Progenitor cell of endocrine pancreas (in vitro differentiated cells): ENCODE data around the gene DHX35. TPM values are rescaled to one million over a fixed set of nuclear protein-coding genes. Genes with fewer than 3 reads are reported as not detected.

ENCODE experiments used
- DNase-seq: peaks from one replicate; pipeline ENCODE4 v3.0.0; 2021; ENCODE audit warnings: low spot score; ENCODE audit not compliant: unreplicated experiment
- H3K27ac Mint-ChIP-seq: 2 replicates; pipeline ENCODE4 v1.8.0; 2021; ENCODE audit warnings: mild to moderate bottlenecking, moderate library complexity, mixed read lengths
- H3K27me3 Mint-ChIP-seq: 2 replicates; pipeline ENCODE4 v1.8.0; 2021; ENCODE audit warnings: mixed read lengths
- H3K36me3 Mint-ChIP-seq: 2 replicates; pipeline ENCODE4 v1.8.0; 2022; ENCODE audit warnings: mixed read lengths; ENCODE audit not compliant: insufficient read depth
- H3K4me1 Mint-ChIP-seq: 2 replicates; pipeline ENCODE4 v1.8.0; 2021; ENCODE audit warnings: low read depth, mixed read lengths
- H3K4me3 Mint-ChIP-seq: 2 replicates; pipeline ENCODE4 v1.8.0; 2021; ENCODE audit warnings: low read depth, mild to moderate bottlenecking, moderate library complexity, mixed read lengths
- H3K9me3 Mint-ChIP-seq: 2 replicates; pipeline ENCODE4 v1.8.0; 2021; ENCODE audit warnings: low read depth, mixed read lengths
- CTCF ChIP-seq: fragments of 200-600 bp; sonication (generic); IDR thresholded peaks from one replicate; pipeline ENCODE4 v1.5.0; 2021; ENCODE audit warnings: antibody characterized with exemption, mild to moderate bottlenecking; ENCODE audit not compliant: unreplicated experiment
- total RNA-seq: library from RNA; stranded (reverse); gene quantifications from 2 replicates; pipeline ENCODE4 v1.2.1, GENCODE V29; 2021

Gene DHX35
- total RNA-seq, 1 donor from 2014 or later = 14.4 TPM

GRCh38 chr20:39038495-39038894 lies 76.4 kb downstream of the DHX35 start:
- Mint-ChIP-seq H3K9me3 (no peaks in the 10 kb centered on the region), H3K27ac (no peak overlapping the region), H3K4me3 (no peak overlapping the region), H3K4me1 (no peaks in the 10 kb centered on the region), H3K36me3 (peaks cover 19% of the 10 kb centered on the region), H3K27me3 (no peaks in the 10 kb centered on the region)
- no peak for TF ChIP-seq CTCF
- DNase-seq = no peak

- Mint-ChIP-seq H3K4me3 (no peak overlapping the region), H3K27me3 (no peaks in the 10 kb centered on the region), H3K9me3 (no peaks in the 10 kb centered on the region), H3K27ac (no peak overlapping the region), H3K36me3 (peaks cover 20% of the 10 kb centered on the region), H3K4me1 (no peaks in the 10 kb centered on the region)
- TF ChIP-seq CTCF = no peak
- DNase-seq = no peak
Measured at GRCh38 chr20:39039261-39039660, 77.1 kb downstream of the DHX35 start.

DNA sequence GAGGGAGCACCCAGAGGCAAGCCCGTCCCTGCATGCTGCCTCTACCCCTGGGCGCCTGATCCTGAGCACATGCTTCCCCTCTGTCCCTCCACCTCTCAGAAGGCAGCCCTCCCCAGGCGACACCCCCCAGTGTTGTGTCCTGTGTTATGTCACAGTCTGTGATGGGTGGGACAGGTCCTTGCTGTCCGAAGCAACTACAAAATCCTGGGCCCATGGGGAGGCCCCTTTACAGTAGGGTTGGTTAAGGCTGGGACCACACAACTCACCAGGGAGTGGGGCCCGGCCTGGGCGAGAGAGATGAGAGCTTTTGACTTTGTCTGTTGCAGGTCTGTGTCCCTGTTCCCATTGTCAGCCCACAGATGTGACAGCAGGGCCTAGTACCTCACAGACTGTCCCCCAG lies 78.0 kb downstream of the DHX35 start:
- Mint-ChIP-seq H3K4me3 (no peak overlapping the region), H3K36me3 (peaks cover 20% of the 10 kb centered on the region), H3K9me3 (no peaks in the 10 kb centered on the region), H3K27me3 (no peaks in the 10 kb centered on the region), H3K4me1 (no peaks in the 10 kb centered on the region), H3K27ac (no peak overlapping the region)
- no peak for TF ChIP-seq CTCF
- DNase-seq = no peak

DNA sequence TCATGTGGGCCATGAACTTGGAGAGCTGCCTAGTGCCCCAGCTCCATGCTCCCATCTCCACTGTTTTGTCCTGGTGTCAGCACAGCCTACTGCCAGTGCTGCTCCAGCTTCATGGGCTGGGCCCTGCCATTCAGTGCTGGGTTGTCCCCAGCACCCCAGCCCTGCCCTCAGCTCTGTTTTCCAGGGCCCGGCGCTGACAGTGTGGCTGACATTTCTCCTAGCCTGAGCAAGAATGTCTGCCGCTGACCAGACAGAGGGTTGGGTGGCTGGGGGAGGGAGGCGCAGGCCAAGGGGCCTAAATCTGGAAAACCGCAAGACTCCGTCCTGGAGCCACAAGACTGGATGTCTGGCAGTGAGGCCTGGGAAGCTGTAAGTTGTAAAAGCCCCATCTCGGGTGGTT lies 78.9 kb downstream of the DHX35 start:
- Mint-ChIP-seq H3K4me1 (no peaks in the 10 kb centered on the region), H3K27ac (no peak overlapping the region), H3K36me3 (peaks cover 17% of the 10 kb centered on the region), H3K9me3 (no peaks in the 10 kb centered on the region), H3K4me3 (no peak overlapping the region), H3K27me3 (no peaks in the 10 kb centered on the region)
- no peak for DNase-seq
- TF ChIP-seq CTCF = no peak

GRCh38 chr20:39042279-39043150 lies 80.4 kb downstream of the DHX35 start:
- H3K27ac Mint-ChIP-seq = no peak overlapping the region
- no peak for DNase-seq
- no peaks in the 10 kb centered on the region for H3K9me3 Mint-ChIP-seq
- H3K4me3 Mint-ChIP-seq = no peak overlapping the region
- H3K4me1 Mint-ChIP-seq = no peaks in the 10 kb centered on the region
- TF ChIP-seq CTCF = no peak
- no peaks in the 10 kb centered on the region for H3K27me3 Mint-ChIP-seq
- peaks cover 15% of the 10 kb centered on the region for H3K36me3 Mint-ChIP-seq
